ENCODE data around the gene ARMC3.
"Not testable (repeated sequence)": the region's sequence is repeated elsewhere in the genome, so short reads cannot be mapped to it uniquely, and the experiment has no call there.

ARMC3 gene

GRCh38 chr10:22927661-22928403 is at the start of gene ARMC3:
Gene ARMC3 (plus strand): TSS chr10:22928053. CDS start chr10:22931997, 3,944 bp downstream.
- TF ChIP-seq POLR2A (IDR thresholded peaks at IDR 0.05; ENCODE audit: low read depth, low read length): no peak
- FAIRE-seq: no peak
- DNase-seq (ENCODE audit: insufficient read length, low spot score): peak; percentile 5

DNA sequence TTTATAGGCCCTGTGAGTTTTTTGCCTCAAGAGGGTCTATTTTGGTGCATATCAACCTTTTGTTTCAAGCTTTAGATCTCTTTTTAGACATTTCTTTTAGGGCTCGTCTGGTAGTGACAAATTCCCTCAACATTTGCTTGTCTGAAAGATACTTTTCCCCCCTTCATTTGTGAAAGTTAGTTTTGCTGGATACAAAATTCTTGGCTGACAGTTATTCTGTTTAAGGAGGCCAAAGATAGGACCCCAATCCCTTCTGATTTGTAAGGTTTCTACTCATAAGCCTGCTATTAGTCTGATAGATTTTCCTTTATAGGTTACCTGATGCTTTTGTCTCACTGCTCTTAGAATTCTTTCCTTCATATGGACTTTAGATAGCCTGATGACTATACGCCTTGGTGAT is 36.1 kb upstream of the ARMC3 start:
- DNase-seq (ENCODE audit: insufficient read length, low spot score): no peak
- no peak for FAIRE-seq
- no peak for TF ChIP-seq POLR2A (IDR thresholded peaks at IDR 0.05; ENCODE audit: low read depth, low read length)

DNA sequence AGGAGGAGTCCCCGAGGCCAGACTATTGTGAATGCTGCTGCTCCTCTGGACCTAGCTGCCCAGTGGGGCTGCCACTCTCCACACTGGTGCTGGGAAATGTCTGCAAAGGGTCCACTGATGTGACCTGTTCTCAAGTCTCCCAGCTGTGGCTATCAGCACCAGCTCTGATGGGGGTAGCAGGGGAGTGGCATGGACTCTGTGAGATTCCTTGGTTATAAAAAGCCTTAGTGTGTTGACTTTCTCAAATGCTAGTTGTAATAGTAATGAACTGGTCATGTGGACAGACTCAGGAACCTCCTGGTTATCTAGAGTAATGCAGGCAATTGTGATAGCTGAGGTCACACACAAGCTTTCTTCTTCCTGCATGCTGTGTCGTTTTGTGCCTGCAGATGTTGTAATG is 34.1 kb upstream of the ARMC3 start:
- FAIRE-seq (no peak), DNase-seq (ENCODE audit: insufficient read length, low spot score) (no peak)
- no peak for TF ChIP-seq POLR2A (IDR thresholded peaks at IDR 0.05; ENCODE audit: low read depth, low read length)

DNA sequence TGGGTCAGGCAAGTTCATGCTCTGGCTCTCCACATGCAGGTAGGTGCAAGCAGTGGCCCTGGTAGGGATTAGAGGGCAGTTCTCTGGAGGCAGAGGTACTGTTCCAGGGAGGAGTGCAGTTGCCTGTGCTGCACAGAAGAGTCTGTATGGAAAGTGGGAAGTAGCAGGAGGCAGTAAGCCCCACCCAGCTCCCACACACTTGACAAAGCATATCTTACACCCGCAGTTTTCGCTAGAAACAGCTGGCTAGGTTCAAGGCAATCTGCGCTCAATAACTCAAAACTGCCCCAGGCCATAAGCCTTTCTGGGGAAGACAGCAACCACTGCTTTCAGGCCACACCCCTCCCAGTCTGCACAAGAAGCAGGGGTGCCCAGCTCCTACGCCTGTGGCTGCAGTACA is 33.1 kb upstream of the ARMC3 start:
- no peak for TF ChIP-seq POLR2A (IDR thresholded peaks at IDR 0.05; ENCODE audit: low read depth, low read length)
- no peak for FAIRE-seq
- DNase-seq (ENCODE audit: insufficient read length, low spot score): no peak

GRCh38 chr10:22895252-22895651 is 32.6 kb upstream of the ARMC3 start:
- TF ChIP-seq POLR2A (IDR thresholded peaks at IDR 0.05; ENCODE audit: low read depth, low read length): no peak
- no peak for DNase-seq (ENCODE audit: insufficient read length, low spot score)
- no peak for FAIRE-seq

GRCh38 chr10:22897371-22897770 is 30.5 kb upstream of the ARMC3 start:
- no peak for TF ChIP-seq POLR2A (IDR thresholded peaks at IDR 0.05; ENCODE audit: low read depth, low read length)
- FAIRE-seq (no peak), DNase-seq (ENCODE audit: insufficient read length, low spot score) (no peak)

DNA sequence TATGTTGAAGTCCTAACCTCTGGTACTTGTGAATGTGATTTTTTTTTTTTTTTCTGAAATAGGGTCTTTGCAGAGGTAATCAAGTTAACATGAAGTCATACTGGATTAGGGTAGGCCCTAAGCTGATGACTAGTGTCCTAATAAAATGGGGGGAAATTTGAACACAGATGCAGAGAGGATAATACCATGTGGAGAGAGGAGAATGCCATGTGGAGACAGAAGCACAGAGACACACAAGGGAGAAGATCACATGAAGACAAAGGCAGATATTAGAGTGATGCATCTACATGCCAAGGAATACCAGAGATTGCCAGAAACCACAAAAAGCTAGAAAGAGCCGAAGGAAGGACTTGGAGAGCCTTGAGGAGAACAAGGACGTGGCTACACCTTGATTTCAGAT is 28.5 kb upstream of the ARMC3 start:
- DNase-seq (ENCODE audit: insufficient read length, low spot score): no peak
- no peak for FAIRE-seq
- no peak for TF ChIP-seq POLR2A (IDR thresholded peaks at IDR 0.05; ENCODE audit: low read depth, low read length)

GRCh38 chr10:22899775-22900174 is 28.1 kb upstream of the ARMC3 start:
- TF ChIP-seq POLR2A (IDR thresholded peaks at IDR 0.05; ENCODE audit: low read depth, low read length): no peak
- FAIRE-seq (no peak), DNase-seq (ENCODE audit: insufficient read length, low spot score) (no peak)

DNA sequence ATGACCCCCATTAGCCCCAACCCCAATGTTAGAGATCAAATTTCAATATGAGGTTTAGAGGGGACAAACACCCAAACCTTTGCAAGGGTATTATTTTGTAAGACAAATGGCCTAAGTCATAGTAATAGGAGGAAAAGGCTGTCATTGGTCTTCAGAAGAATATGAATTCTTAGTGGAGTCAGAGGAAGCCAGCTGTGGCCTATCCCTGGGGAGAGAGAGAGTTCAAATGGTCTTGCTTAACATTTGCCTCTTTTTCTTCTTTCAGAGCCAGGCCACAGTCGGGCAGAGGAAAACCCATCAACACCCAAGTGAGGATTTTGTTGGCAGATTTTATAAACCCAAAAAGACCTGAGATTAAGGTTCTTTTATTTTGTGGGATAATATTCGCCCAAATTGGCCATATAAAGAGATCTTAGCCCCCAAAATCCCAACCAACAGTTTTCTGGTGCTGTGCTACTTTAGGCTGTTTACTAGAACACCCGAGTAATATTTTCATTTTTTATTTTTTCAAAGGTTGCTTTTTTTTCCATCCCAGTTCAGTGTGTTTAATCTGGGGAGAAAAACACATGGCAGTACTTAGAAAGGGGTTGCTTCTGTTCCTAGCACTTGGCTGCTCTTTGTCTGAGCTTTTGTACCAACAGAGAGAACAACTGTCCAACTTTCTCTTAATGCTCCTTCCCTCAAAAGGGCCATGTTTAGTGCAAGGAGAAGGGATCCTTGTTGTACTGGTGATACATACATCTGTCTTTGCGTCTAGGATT is 26.8 kb upstream of the ARMC3 start:
- FAIRE-seq: no peak
- no peak for DNase-seq (ENCODE audit: insufficient read length, low spot score)

GRCh38 chr10:22902147-22902546 is 25.7 kb upstream of the ARMC3 start:
- not testable (repeated sequence) for FAIRE-seq; DNase-seq (ENCODE audit: insufficient read length, low spot score)

More for the DNA sequence above, 26.8 kb upstream of the ARMC3 start:
- no peak for TF ChIP-seq POLR2A (IDR thresholded peaks at IDR 0.05; ENCODE audit: low read depth, low read length)

DNA sequence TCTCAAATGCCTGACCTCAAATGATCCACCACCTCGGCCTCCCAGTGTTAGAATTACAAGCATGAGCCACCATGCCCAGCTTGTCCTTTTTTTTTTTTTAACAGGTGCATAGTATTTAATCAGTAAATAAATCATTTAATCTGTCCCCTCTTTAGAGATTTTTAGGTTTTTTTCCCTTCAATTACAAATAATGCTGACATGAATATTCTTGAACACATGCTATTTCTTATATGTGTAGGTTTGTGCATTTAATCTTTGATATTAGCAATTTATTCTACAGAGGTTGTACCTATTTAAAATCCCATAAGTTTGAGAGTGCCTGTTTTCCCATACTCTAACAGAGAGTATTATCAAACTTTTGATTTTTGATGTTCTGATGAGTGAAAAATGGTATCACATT is 24.2 kb upstream of the ARMC3 start:
- DNase-seq (ENCODE audit: insufficient read length, low spot score) (no peak), FAIRE-seq (no peak)
- no peak for TF ChIP-seq POLR2A (IDR thresholded peaks at IDR 0.05; ENCODE audit: low read depth, low read length)

- no peak for TF ChIP-seq POLR2A (IDR thresholded peaks at IDR 0.05; ENCODE audit: low read depth, low read length)
- no peak for FAIRE-seq
- no peak for DNase-seq (ENCODE audit: insufficient read length, low spot score)
Measured at GRCh38 chr10:22906767-22907166, 21.1 kb upstream of the ARMC3 start.

- TF ChIP-seq POLR2A (IDR thresholded peaks at IDR 0.05; ENCODE audit: low read depth, low read length): no peak
- no peak for FAIRE-seq
- no peak for DNase-seq (ENCODE audit: insufficient read length, low spot score)
Measured at GRCh38 chr10:22908837-22909236, 19.0 kb upstream of the ARMC3 start.

- not testable (repeated sequence) for FAIRE-seq; DNase-seq (ENCODE audit: insufficient read length, low spot score)
Measured at GRCh38 chr10:22909673-22910072, 18.2 kb upstream of the ARMC3 start.

- FAIRE-seq: no peak
- DNase-seq (ENCODE audit: insufficient read length, low spot score): no peak
- TF ChIP-seq POLR2A (IDR thresholded peaks at IDR 0.05; ENCODE audit: low read depth, low read length): no peak
Measured at GRCh38 chr10:22911067-22911466, 16.8 kb upstream of the ARMC3 start.
